ENCODE measurements around the gene NCKAP1.

DNA sequence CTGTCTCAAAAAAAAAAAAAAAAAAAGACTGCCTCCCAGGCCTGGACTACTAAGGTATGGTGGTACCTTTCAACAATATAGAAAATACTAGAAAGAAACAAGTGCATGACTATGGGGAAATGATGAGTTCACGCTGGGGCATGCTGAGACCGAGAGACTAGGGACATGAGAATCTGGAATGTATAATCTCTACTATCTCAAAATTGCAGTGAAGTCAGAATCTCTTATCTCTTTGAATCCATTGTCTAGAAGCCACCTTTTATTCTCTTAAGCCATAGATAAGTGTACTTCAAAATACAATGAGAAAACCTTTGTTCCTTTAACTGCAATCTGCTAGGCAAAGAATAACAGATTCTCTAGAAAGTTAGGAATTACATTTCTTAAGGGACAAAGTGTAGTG, 177.4 kb downstream of the NCKAP1 start:
- TF ChIP-seq, protein P1, sequence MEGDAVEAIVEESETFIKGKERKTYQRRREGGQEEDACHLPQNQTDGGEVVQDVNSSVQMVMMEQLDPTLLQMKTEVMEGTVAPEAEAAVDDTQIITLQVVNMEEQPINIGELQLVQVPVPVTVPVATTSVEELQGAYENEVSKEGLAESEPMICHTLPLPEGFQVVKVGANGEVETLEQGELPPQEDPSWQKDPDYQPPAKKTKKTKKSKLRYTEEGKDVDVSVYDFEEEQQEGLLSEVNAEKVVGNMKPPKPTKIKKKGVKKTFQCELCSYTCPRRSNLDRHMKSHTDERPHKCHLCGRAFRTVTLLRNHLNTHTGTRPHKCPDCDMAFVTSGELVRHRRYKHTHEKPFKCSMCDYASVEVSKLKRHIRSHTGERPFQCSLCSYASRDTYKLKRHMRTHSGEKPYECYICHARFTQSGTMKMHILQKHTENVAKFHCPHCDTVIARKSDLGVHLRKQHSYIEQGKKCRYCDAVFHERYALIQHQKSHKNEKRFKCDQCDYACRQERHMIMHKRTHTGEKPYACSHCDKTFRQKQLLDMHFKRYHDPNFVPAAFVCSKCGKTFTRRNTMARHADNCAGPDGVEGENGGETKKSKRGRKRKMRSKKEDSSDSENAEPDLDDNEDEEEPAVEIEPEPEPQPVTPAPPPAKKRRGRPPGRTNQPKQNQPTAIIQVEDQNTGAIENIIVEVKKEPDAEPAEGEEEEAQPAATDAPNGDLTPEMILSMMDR (IDR thresholded peaks at IDR 0.05; ENCODE audit: borderline replicate concordance, extremely low read depth, low read length, poor library complexity, severe bottlenecking) = no peak
- TF ChIP-seq EZH2 (IDR thresholded peaks at IDR 0.05; ENCODE audit: borderline replicate concordance, low read depth, low read length, severe bottlenecking) = no peak
